H1 (cell line): ENCODE measurements around the gene FARS2. TPM values are rescaled to one million over a fixed set of nuclear protein-coding genes. Genes with fewer than 3 reads are reported as not detected.

Source experiments
- CTCF ChIA-PET: fragments of 300-600 bp; sonication (Branson Sonifier 250); formaldehyde crosslinking; loops from one replicate; lab custom pipeline; 2021; ENCODE audit not compliant: partially characterized antibody; lab: Charles Lee
- POLR2A ChIA-PET: fragments of 300-600 bp; sonication (Branson Sonifier 250); formaldehyde crosslinking; loops from one replicate; lab custom pipeline; 2021; ENCODE audit warnings: inconsistent platforms; ENCODE audit not compliant: partially characterized antibody; lab: Charles Lee
- DNase-seq, 2 experiments: peaks; one replicate each; pipeline versions ENCODE4 v3.0.0 to v3.0.0-alpha.2; 2010 to 2022; ENCODE audit warnings: low spot score in 2 of 2, low read depth in 1 of 2, mixed read lengths in 1 of 2
- FAIRE-seq: peaks from 2 replicates; lab custom pipeline; 2011; peaks lifted over from hg19 to GRCh38; lab: Jason Lieb, UNC
- H2AFZ ChIP-seq: 2 replicates; pipeline ENCODE4 v1.8.1; 2012; ENCODE audit warnings: low read length, inconsistent platforms
- H2AK5ac ChIP-seq: 2 replicates; pipeline ENCODE4 v1.6.1; 2013; ENCODE audit warnings: low read depth, low read length
- H2BK120ac ChIP-seq: replicated peaks from 2 replicates; pipeline ENCODE3; 2013; ENCODE audit warnings: low read depth, low read length, inconsistent platforms
- H2BK12ac ChIP-seq: 2 replicates; pipeline ENCODE4 v1.6.1; 2013; ENCODE audit warnings: low read depth, low read length
- H2BK15ac ChIP-seq: 2 replicates; pipeline ENCODE4 v1.6.1; 2013; ENCODE audit warnings: low read length
- H2BK20ac ChIP-seq: 2 replicates; pipeline ENCODE4 v1.6.1; 2013; ENCODE audit warnings: low read length
- H2BK5ac ChIP-seq: 2 replicates; pipeline ENCODE4 v1.6.1; 2013; ENCODE audit warnings: low read depth, low read length
- H3K14ac ChIP-seq: 2 replicates; pipeline ENCODE4 v1.6.1; 2013; ENCODE audit warnings: inconsistent platforms; ENCODE audit not compliant: insufficient read length
- H3K18ac ChIP-seq: 2 replicates; pipeline ENCODE4 v1.6.1; 2013; ENCODE audit warnings: low read length; ENCODE audit errors: extremely low read depth
- H3K23ac ChIP-seq: 2 replicates; pipeline ENCODE4 v1.6.1; 2013; ENCODE audit warnings: inconsistent platforms; ENCODE audit not compliant: insufficient read length
- H3K23me2 ChIP-seq: 2 replicates; pipeline ENCODE4 v1.6.1; 2013; ENCODE audit warnings: low read depth, low read length
- H3K27ac ChIP-seq: 2 replicates; pipeline ENCODE4 v1.6.1; 2011; ENCODE audit warnings: low read depth, low read length, inconsistent platforms
- H3K27me3 ChIP-seq, 4 experiments: replicated peaks in 1 of 4; 1 replicate in 1 of 4; 2 replicates in 3 of 4; pipeline versions ENCODE4 v1.6.1 to v1.8.1; 2011 to 2013; ENCODE audit warnings: low read length in 3 of 4, mild to moderate bottlenecking in 3 of 4, inconsistent platforms in 2 of 4, mixed read lengths in 2 of 4, moderate library complexity in 1 of 4; ENCODE audit not compliant: control insufficient read depth in 3 of 4, insufficient read depth in 3 of 4; ENCODE audit errors: extremely low read depth in 1 of 4
- H3K36me3 ChIP-seq, 4 experiments: 2 replicates each; pipeline versions ENCODE4 v1.6.1 to v1.8.1; 2011 to 2013; ENCODE audit warnings: mild to moderate bottlenecking in 4 of 4, low read length in 3 of 4, moderate library complexity in 2 of 4, control low read depth in 1 of 4, inconsistent platforms in 1 of 4; ENCODE audit not compliant: insufficient read depth in 4 of 4, control insufficient read depth in 2 of 4
- H3K4ac ChIP-seq: replicated peaks from 2 replicates; pipeline ENCODE3; 2013; ENCODE audit warnings: low read length, low read depth, mixed read lengths, inconsistent platforms; ENCODE audit not compliant: insufficient read length
- H3K4me1 ChIP-seq, 4 experiments: replicated peaks in 1 of 4; 1 replicate in 1 of 4; 2 replicates in 3 of 4; pipeline versions ENCODE4 v1.6.1 to v1.8.1; 2011 to 2013; ENCODE audit warnings: low read length in 3 of 4, inconsistent platforms in 2 of 4, mixed read lengths in 1 of 4; ENCODE audit not compliant: insufficient read depth in 4 of 4, control insufficient read depth in 3 of 4
- H3K4me2 ChIP-seq, 2 experiments: 2 replicates each; pipeline versions ENCODE4 v1.6.1 to v1.8.1; 2011 to 2013; ENCODE audit warnings: low read depth in 2 of 2, low read length in 2 of 2, control low read depth in 1 of 2, inconsistent platforms in 1 of 2, mild to moderate bottlenecking in 1 of 2; ENCODE audit not compliant: insufficient read depth in 1 of 2
- H3K4me3 ChIP-seq, 4 experiments: fragments of 200-600, 300-600 bp in 1 of 4; sonication (generic), shearing (Covaris generic), sonication (Bioruptor Twin) in 1 of 4; 2 replicates each; pipeline versions ENCODE4 v1.5.1 to v1.8.1; 2011 to 2016; ENCODE audit warnings: low read length in 4 of 4, low read depth in 3 of 4, control low read depth in 2 of 4, inconsistent platforms in 2 of 4, mild to moderate bottlenecking in 2 of 4, mixed read lengths in 1 of 4, moderate library complexity in 1 of 4; ENCODE audit not compliant: insufficient read depth in 2 of 4; ENCODE audit errors: extremely low read depth in 1 of 4
- H3K56ac ChIP-seq: replicated peaks from 2 replicates; pipeline ENCODE3; 2013; ENCODE audit warnings: low read depth, mild to moderate bottlenecking, mixed read lengths, low read length, inconsistent platforms; ENCODE audit not compliant: insufficient read length
- H3K79me1 ChIP-seq: 2 replicates; pipeline ENCODE4 v1.6.1; 2013; ENCODE audit warnings: low read depth, low read length, control low read depth
- H3K79me2 ChIP-seq, 2 experiments: 2 replicates each; pipeline versions ENCODE4 v1.6.1 to v1.8.1; 2012 to 2013; ENCODE audit warnings: low read length in 2 of 2, mild to moderate bottlenecking in 2 of 2, inconsistent platforms in 1 of 2; ENCODE audit not compliant: insufficient read depth in 2 of 2, control insufficient read depth in 1 of 2
- H3K9ac ChIP-seq, 4 experiments: replicated peaks in 1 of 4; 1 replicate in 1 of 4; 2 replicates in 3 of 4; pipeline versions ENCODE4 v1.6.1 to v1.8.1; 2011 to 2013; ENCODE audit warnings: low read depth in 3 of 4, low read length in 3 of 4, control low read depth in 2 of 4, mild to moderate bottlenecking in 2 of 4, moderate library complexity in 2 of 4, inconsistent platforms in 1 of 4; ENCODE audit errors: extremely low read depth in 1 of 4
- H3K9me3 ChIP-seq, 2 experiments: 2 replicates each; pipeline versions ENCODE4 v1.6.1 to v1.8.1; 2012 to 2013; ENCODE audit warnings: mild to moderate bottlenecking in 2 of 2, moderate library complexity in 2 of 2, control low read depth in 1 of 2, inconsistent platforms in 1 of 2, low read depth in 1 of 2, low read length in 1 of 2, mixed read lengths in 1 of 2; ENCODE audit not compliant: insufficient read depth in 2 of 2
- H4K20me1 ChIP-seq, 2 experiments: replicated peaks in 1 of 2; 2 replicates each; pipeline versions ENCODE3 to v1.8.1; 2011 to 2013; ENCODE audit warnings: inconsistent platforms in 2 of 2, low read length in 2 of 2, mild to moderate bottlenecking in 1 of 2; ENCODE audit not compliant: insufficient read depth in 2 of 2, control insufficient read depth in 1 of 2
- H4K5ac ChIP-seq: 2 replicates; pipeline ENCODE4 v1.6.1; 2013; ENCODE audit warnings: low read length, low read depth, mixed read lengths, inconsistent platforms; ENCODE audit not compliant: insufficient read length
- H4K8ac ChIP-seq: 2 replicates; pipeline ENCODE4 v1.8.0; 2013; ENCODE audit warnings: mild to moderate bottlenecking, moderate library complexity, low read length, inconsistent platforms; ENCODE audit not compliant: insufficient read depth; ENCODE audit errors: extremely low read depth
- H4K91ac ChIP-seq: replicated peaks from 2 replicates; pipeline ENCODE3; 2013; ENCODE audit warnings: low read length, mixed read lengths, inconsistent platforms; ENCODE audit not compliant: insufficient read length
- ASH2L ChIP-seq: fragments of 200-600, 300-600 bp; sonication (generic); IDR thresholded peaks from one replicate; pipeline ENCODE4 v1.7.1; 2017; ENCODE audit warnings: low read length
- BRCA1 ChIP-seq: IDR thresholded peaks from 2 replicates; pipeline ENCODE4 v1.6.1; 2012; ENCODE audit warnings: low read depth, low read length, improper control_type of control experiment
- CBX5 ChIP-seq: fragments of 300-800, 300-1000 bp; sonication (generic); IDR thresholded peaks from 2 replicates; pipeline ENCODE4 v1.7.1; 2016; ENCODE audit warnings: antibody characterized with exemption, low read length, low read depth
- CEBPB ChIP-seq: IDR thresholded peaks from 2 replicates; pipeline ENCODE4 v1.6.1; 2012; ENCODE audit warnings: low read depth, low read length
- CHD2 ChIP-seq: IDR thresholded peaks from 2 replicates; pipeline ENCODE4 v1.6.1; 2012; ENCODE audit warnings: low read length, improper control_type of control experiment
- E2F6 ChIP-seq: IDR thresholded peaks from 2 replicates; pipeline ENCODE4 v1.6.1; 2012; ENCODE audit warnings: inconsistent platforms
- GTF2F1 ChIP-seq: IDR thresholded peaks from 2 replicates; pipeline ENCODE4 v1.6.1; 2012; ENCODE audit warnings: low read depth, low read length, improper control_type of control experiment, borderline replicate concordance
- HDAC6 ChIP-seq: IDR thresholded peaks from one replicate; pipeline ENCODE4 v1.7.1; 2012; ENCODE audit warnings: low read depth, mild to moderate bottlenecking, inconsistent platforms, low read length, moderate library complexity
- JUN ChIP-seq: IDR thresholded peaks from 2 replicates; pipeline ENCODE4 v1.6.1; 2011; ENCODE audit warnings: low read depth, mild to moderate bottlenecking, improper control_type of control experiment, low read length
- POU5F1 ChIP-seq: IDR thresholded peaks from 2 replicates; pipeline ENCODE4 v1.6.1; 2011; ENCODE audit warnings: low read depth, mild to moderate bottlenecking, low read length, moderate library complexity
- SP1 ChIP-seq: IDR thresholded peaks from 2 replicates; pipeline ENCODE4 v1.6.1; 2011; ENCODE audit warnings: low read depth, low read length
- SP2 ChIP-seq: IDR thresholded peaks from 2 replicates; pipeline ENCODE4 v1.6.1; 2012; ENCODE audit warnings: mild to moderate bottlenecking, low read length, inconsistent platforms
- TBP ChIP-seq: IDR thresholded peaks from 2 replicates; pipeline ENCODE4 v1.6.1; 2011; ENCODE audit warnings: low read depth, low read length, improper control_type of control experiment
- USF2 ChIP-seq: IDR thresholded peaks from 2 replicates; pipeline ENCODE4 v1.6.1; 2011; ENCODE audit warnings: low read length, improper control_type of control experiment
- YY1 ChIP-seq: IDR thresholded peaks from 2 replicates; pipeline ENCODE4 v1.6.1; 2011; ENCODE audit warnings: low read depth, mild to moderate bottlenecking, low read length
- WGBS, 2 experiments: shearing (Covaris generic) in 1 of 2; methylation state at CpG; one replicate each; pipeline versions ENCODE4 v1.1.6 to v1.1.7; 2013 to 2015; ENCODE audit warnings: low lambda C conversion rate in 2 of 2, mixed read lengths in 2 of 2, inconsistent platforms in 1 of 2, low coverage in 1 of 2, missing lambda C conversion rate in 1 of 2; ENCODE audit not compliant: insufficient replicate concordance in 2 of 2, insufficient coverage in 1 of 2, insufficient read length in 1 of 2; ENCODE audit errors: extremely low coverage in 1 of 2, missing lambda C conversion rate in 1 of 2; 5-methylcytosine and 5-hydroxymethylcytosine counted together
- polyA plus RNA-seq, 7 experiments: library from polyadenylated mRNA; depleted of rRNA in 3 of 7; stranded (reverse) in 5 of 7; unstranded in 2 of 7; fragments of >200 nt in 5 of 7; fragments of 200-250 nt in 2 of 7; gene quantifications; 1 replicate in 5 of 7; 2 replicates in 1 of 7; 4 replicates in 1 of 7; pipeline versions ENCODE4 v1.2.1 to v1.2.3, GENCODE V29; 2011 to 2013; ENCODE audit warnings: missing spikeins in 2 of 7, mixed read lengths in 2 of 7
- total RNA-seq: library from RNA; stranded (reverse); fragmentation: NEBNext Ultra II Directional; extraction: Animal tissue kit (Norgen Biotek cat#: 25700); gene quantifications from 2 replicates; pipeline ENCODE4 v1.2.1, GENCODE V29; 2021

FARS2 gene
- total and polyA plus RNA-seq, 2 of the 8 experiments (the other 6 are each of a cell fraction or from before 2014, with no cell fraction given) = 11.7 to 14.4 TPM

- no peak overlapping the region for H2BK12ac ChIP-seq
- ChIA-PET CTCF (interaction anchor here (0.7 kb wide), 1 partner anchor 71 kb away, joined by 3 read pairs; no protein-coding TSS in a partner anchor), POLR2A (no interaction called here)
- H3K9ac ChIP-seq = no peak overlapping the region
- no peaks in the 10 kb centered on the region for H3K79me2 ChIP-seq
- no peak overlapping the region for H3K4ac ChIP-seq
- H3K9me3 ChIP-seq = peaks cover 0 to 2% of the 10 kb centered on the region in 2 experiments; a peak in 1 of 4 replicates
- no peak overlapping the region for H2AFZ ChIP-seq
- no peak overlapping the region for H2BK5ac ChIP-seq
- H2BK120ac ChIP-seq = no peak overlapping the region
- no peak overlapping the region for H3K27ac ChIP-seq
- FAIRE-seq (no peak), DNase-seq (no peak)
- H2AK5ac ChIP-seq = no peak overlapping the region
- WGBS, 2 experiments = 55% methylated on average over 3 of the region's 3 CpGs; no CpG with 5 or more reads in 1 of the 2 experiments
- no peak overlapping the region for H3K4me2 ChIP-seq
- H3K4me3 ChIP-seq = no peak overlapping the region
- H3K27me3 ChIP-seq = no peaks in the 10 kb centered on the region
- H3K23ac ChIP-seq = no peak overlapping the region
- H4K20me1 ChIP-seq = no peaks in the 10 kb centered on the region
- H3K79me1 ChIP-seq = no peaks in the 10 kb centered on the region
- no peak overlapping the region for H2BK15ac ChIP-seq
- no peaks in the 10 kb centered on the region for H3K36me3 ChIP-seq
- H4K8ac ChIP-seq = no peak overlapping the region
- H3K4me1 ChIP-seq = peaks cover 0 to 7% (median 4%) of the 10 kb centered on the region in 4 experiments; a peak in 3 of 7 replicates
- no peak overlapping the region for H4K91ac ChIP-seq
- H3K23me2 ChIP-seq = no peaks in the 10 kb centered on the region
- no peak overlapping the region for H3K56ac ChIP-seq
- H2BK20ac ChIP-seq = no peak overlapping the region
- H3K18ac ChIP-seq = no peak overlapping the region
- no peak overlapping the region for H4K5ac ChIP-seq
- no peak overlapping the region for H3K14ac ChIP-seq
- TF ChIP-seq BRCA1 (no peak), GTF2F1 (no peak), POU5F1 (no peak), CEBPB (no peak), SP2 (no peak), TBP (no peak), CHD2 (no peak), CBX5 (no peak), ASH2L (no peak), USF2 (no peak), JUN (no peak), SP1 (no peak), YY1 (no peak), HDAC6 (no peak), E2F6 (no peak)
Measured at GRCh38 chr6:5562277-5562676, 301.0 kb downstream of the FARS2 start.
